ENCODE data around the gene PRDM16.

PRDM16 gene

GRCh38 chr1:3368711-3369445 is 299.9 kb downstream of the PRDM16 start:
- peak; percentile 74 for DNase-seq

- peak; percentile 94 for DNase-seq
These were observed 300.6 kb downstream of the PRDM16 start for GRCh38 chr1:3369446-3370076.

DNA sequence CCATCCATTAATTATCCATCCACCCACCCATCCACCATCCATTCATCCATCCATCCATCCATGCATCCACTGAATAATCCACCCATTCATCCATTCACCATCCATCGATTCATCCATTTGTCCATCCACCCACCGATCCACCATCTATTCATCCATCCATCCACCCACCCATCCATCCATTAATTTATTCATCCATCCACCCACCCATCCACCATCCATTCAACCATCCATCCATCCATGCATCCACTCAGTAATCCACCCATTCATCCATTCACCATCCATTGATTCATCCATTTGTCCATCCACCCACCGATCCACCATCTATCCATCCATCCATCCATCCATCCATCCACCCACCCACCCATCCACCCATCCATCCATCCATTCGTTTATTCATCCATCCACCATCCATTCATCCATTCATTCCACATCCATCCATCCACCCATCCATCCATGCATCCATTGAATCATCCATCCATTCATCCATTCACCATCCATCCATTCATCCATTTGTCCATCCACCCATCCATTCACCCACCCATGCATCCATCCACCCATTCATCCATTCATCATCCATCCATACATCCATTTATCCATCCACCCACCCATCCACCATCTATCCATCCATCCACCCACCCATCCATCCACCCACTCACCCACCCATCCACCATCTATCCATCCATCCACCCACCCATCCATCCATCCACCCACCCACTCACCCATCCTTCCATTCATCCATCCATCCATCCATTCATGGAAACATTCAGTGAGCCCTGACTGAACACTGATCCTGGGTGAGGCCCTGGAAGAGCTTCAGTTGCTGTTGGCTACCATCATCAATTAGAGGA is 302.1 kb downstream of the PRDM16 start:
- DNase-seq, result no peak

DNA sequence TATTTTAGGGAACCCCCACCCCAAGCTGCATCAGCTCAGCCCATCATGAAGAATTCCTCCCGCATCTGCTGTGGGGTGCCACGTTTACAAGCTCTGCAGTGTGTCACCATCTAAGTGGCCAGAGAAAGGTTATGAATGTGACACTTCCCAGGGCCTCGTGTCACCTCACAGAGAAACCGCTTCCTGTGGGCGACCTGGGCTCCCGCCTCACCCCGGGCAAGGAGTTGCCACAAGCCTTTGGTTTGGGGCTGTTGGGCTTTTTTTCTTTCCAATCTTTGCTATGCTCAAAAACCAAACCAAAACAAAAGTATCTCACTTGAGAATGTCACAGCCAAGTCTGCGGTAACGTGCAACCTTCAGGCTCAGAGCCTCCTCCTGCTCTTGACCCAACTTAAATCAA is 303.3 kb downstream of the PRDM16 start:
- no peak for DNase-seq

- DNase-seq, result no peak
These were observed 304.2 kb downstream of the PRDM16 start for GRCh38 chr1:3373175-3373574.

- no peak for DNase-seq
These were observed 304.9 kb downstream of the PRDM16 start for GRCh38 chr1:3373700-3374405.

DNA sequence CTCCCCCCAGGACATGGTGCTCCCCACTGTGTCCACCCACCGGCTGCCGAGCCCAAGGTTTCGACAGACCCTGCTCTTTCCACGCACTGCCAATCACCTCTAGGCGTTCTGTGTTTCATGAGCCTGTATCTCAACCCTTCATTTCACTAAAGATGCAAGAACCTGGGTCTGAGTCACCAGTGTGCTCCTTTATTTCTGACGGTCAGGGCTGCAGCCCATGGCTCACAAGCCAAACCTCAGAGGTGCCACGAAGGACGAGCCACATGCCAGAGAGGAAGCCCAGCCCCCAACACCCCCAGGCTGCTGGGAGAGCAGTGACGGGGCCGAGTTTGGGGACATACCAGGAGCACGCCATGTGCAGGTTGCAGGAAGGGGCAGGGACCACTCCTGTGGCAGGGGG is 306.2 kb downstream of the PRDM16 start:
- DNase-seq, result peak; percentile 20

- DNase-seq, result no peak
These were observed 308.2 kb downstream of the PRDM16 start for GRCh38 chr1:3377166-3377565.

- DNase-seq, result no peak
These were observed 308.7 kb downstream of the PRDM16 start for GRCh38 chr1:3377604-3378279.

- DNase-seq, result no peak
These were observed 309.6 kb downstream of the PRDM16 start for GRCh38 chr1:3378411-3379208.

- no peak for DNase-seq
These were observed 310.9 kb downstream of the PRDM16 start for GRCh38 chr1:3379934-3380333.

DNA sequence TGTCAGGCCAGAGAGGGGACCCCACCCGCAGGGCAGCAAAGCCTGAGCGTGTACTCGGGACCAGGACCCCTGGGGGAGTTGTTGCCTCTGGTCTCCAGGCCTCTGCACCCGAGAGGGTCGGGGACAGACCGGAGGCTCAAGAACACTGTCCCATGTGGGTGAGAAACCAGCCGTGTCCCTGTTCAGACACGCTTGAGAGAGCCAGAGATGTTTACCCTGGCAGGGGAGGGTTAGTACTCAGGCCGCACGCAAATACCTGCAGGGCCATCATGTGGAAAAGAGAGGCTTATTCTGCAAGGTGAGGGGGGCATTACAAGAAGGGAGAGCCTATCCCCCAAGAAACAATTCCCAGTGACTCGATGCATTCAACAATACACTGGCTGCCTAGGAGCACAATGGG is 311.5 kb downstream of the PRDM16 start:
- no peak for DNase-seq

DNA sequence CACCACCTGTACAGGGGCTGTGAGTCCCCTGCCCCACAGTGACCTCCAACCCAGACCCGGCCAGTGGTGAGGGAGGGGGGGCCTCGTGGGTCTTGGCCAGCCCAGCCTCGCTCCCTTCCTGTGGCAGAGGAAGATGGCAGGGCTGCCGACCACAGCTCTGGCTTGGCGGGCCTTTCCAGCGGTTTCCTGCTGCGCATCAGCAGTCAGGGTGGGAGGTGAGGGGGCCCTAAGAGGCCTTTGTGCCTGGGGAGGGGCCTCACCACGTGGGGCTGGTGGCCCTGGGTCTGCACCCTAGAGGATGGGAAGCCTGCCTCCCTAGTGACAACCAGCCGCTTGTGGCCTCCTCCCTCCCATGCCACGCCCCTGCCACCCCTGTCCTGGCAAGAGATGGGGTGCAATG is 312.9 kb downstream of the PRDM16 start:
- DNase-seq, result no peak

- DNase-seq, result no peak
These were observed 313.5 kb downstream of the PRDM16 start for GRCh38 chr1:3382326-3383057.

GRCh38 chr1:3383679-3384078 is 314.7 kb downstream of the PRDM16 start:
- DNase-seq, result no peak

GRCh38 chr1:3384407-3384806 is 315.4 kb downstream of the PRDM16 start:
- no peak for DNase-seq

DNA sequence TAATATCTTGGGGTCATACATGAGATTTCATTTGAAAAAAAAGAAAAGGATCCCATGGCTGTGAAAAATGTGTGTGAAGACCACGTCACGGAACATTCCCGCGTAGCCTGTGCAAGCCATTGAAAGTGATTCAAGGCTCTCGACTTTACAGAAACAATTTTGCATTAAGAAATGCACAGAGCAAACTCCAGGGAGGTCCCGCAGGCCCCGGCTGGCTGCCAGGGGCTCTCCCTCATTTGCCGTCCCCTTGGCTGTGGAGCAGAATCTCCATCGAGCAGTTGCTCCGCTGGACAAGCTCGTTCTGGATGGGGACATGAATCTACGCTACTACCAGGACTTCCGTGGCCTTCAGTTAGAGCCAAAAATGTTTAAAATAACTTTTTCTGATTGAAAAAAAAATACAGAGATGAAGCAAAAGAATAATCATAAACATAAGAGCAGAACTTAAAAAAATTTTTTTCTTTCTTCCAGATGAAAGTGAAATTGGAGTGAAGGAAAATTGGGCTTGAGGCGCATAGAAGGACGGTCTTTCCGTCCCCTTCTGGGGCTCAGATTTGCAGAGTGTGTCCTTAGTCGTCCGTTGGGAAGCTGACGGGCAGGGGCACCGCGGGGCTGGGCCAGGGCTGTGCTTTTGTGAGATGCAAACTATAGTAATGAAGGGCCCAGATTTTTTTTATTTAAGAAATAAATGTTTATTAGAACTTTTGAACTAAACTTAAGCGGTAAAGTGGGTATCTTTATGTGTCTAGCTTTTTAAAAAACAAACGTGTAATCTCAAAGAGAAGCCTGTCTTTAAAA is 317.4 kb downstream of the PRDM16 start:
- DNase-seq, result no peak

DNA sequence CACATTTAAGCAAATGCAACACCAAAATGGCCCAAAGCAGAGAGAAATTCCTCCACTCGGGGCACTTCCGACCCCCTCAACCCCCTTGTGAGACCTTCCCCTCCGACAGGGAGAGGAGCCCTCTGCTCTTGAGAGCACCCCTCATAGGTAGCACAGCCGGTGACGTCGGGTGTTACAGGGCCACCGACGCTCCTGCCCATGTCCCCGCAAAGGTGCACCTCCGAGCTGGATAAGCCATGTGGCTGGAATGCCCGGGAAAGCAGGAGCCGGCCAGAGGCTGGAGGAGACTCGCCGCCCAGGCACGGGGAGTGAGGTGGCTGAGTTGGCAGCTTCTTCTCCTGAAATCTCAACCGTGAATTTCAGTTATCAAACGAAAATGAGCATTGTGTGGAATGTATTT is 318.4 kb downstream of the PRDM16 start:
- DNase-seq, result no peak

- no peak for DNase-seq
These were observed 320.3 kb downstream of the PRDM16 start for GRCh38 chr1:3389093-3389833.
